Measurements from ENCODE around the gene MGP. TPM values are rescaled to one million over a fixed set of nuclear protein-coding genes. Genes with fewer than 3 reads are reported as not detected.

The MGP gene
- total and polyA plus RNA-seq, 2 donors (not counting 1 experiment from before 2014, with no cell fraction given): 0.39 to 0.81 TPM

- 100% methylated on average over 1 of the region's 1 CpG for WGBS (ENCODE audit: insufficient coverage)
- Histone ChIP-seq H3K27ac (ENCODE audit: low read length in 2 of 2) (no peak overlapping the region), H4K20me1 (ENCODE audit: control insufficient read depth, insufficient read depth, low read length, poor library complexity, severe bottlenecking) (no peaks in the 10 kb centered on the region), H2AFZ (ENCODE audit: insufficient read depth, low read depth, low read length, poor library complexity, severe bottlenecking) (no peak overlapping the region), H3K9me3 (ENCODE audit: control extremely low read depth in 1 of 3, control insufficient read depth in 2 of 3, insufficient read depth in 1 of 3, low read length in 2 of 3) (no peaks in the 10 kb centered on the region), H3K4me3 (ENCODE audit: control extremely low read depth in 1 of 5, extremely low read depth in 1 of 5, insufficient read depth in 1 of 5, low read depth in 2 of 5, low read length in 4 of 5) (no peak overlapping the region), H3K4me1 (ENCODE audit: control insufficient read depth in 2 of 2, insufficient read depth in 2 of 2, low read length in 2 of 2) (peaks cover 4 to 9% of the 10 kb centered on the region in 2 donors), H3K79me2 (ENCODE audit: control insufficient read depth, insufficient read depth, low read length) (no peaks in the 10 kb centered on the region), H3K4me2 (replicated peaks; ENCODE audit: low read depth, low read length, poor library complexity, severe bottlenecking) (no peak overlapping the region), H3K27me3 (replicated peaks in 1 of 4; ENCODE audit: control extremely low read depth in 1 of 4, control insufficient read depth in 3 of 4, insufficient read depth in 4 of 4, low read length in 3 of 4) (no peaks in the 10 kb centered on the region), H3K36me3 (replicated peaks in 1 of 2; ENCODE audit: control extremely low read depth in 1 of 2, control insufficient read depth in 1 of 2, extremely low read depth in 1 of 2, insufficient read depth in 2 of 2, low read length in 1 of 2) (no peaks in the 10 kb centered on the region), H3K9ac (ENCODE audit: low read length) (no peak overlapping the region)
- no peak overlapping the region for H3K27ac Mint-ChIP-seq
- peaks cover 10% of the 10 kb centered on the region for H3K4me1 Mint-ChIP-seq
- DNase-seq: no peak
- ChIA-PET CTCF (interaction anchor here (0.6 to 4.5 kb wide), 5 partner anchors 11 to 145 kb away, joined by 3 to 28 read pairs (median 3); no protein-coding TSS in a partner anchor), POLR2A (no interaction called here)
- H3K9me3 Mint-ChIP-seq (ENCODE audit: insufficient read depth): no peaks in the 10 kb centered on the region
- no peak for TF ChIP-seq EZH2 (IDR thresholded peaks at IDR 0.05; ENCODE audit: borderline replicate concordance, insufficient read depth, low read depth, low read length, poor library complexity, severe bottlenecking)
- TF ChIP-seq, protein P1, sequence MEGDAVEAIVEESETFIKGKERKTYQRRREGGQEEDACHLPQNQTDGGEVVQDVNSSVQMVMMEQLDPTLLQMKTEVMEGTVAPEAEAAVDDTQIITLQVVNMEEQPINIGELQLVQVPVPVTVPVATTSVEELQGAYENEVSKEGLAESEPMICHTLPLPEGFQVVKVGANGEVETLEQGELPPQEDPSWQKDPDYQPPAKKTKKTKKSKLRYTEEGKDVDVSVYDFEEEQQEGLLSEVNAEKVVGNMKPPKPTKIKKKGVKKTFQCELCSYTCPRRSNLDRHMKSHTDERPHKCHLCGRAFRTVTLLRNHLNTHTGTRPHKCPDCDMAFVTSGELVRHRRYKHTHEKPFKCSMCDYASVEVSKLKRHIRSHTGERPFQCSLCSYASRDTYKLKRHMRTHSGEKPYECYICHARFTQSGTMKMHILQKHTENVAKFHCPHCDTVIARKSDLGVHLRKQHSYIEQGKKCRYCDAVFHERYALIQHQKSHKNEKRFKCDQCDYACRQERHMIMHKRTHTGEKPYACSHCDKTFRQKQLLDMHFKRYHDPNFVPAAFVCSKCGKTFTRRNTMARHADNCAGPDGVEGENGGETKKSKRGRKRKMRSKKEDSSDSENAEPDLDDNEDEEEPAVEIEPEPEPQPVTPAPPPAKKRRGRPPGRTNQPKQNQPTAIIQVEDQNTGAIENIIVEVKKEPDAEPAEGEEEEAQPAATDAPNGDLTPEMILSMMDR (IDR thresholded peaks at IDR 0.05): no peak
- H3K27me3 Mint-ChIP-seq: no peaks in the 10 kb centered on the region
- ATAC-seq (ENCODE audit: low read depth): no peak
- intact Hi-C loops (cut with micrococcal nuclease): no loop called here
- no peak overlapping the region for H3K4me3 Mint-ChIP-seq
Observed at GRCh38 chr12:14850929-14851663, 34.6 kb downstream of the MGP start.

DNA sequence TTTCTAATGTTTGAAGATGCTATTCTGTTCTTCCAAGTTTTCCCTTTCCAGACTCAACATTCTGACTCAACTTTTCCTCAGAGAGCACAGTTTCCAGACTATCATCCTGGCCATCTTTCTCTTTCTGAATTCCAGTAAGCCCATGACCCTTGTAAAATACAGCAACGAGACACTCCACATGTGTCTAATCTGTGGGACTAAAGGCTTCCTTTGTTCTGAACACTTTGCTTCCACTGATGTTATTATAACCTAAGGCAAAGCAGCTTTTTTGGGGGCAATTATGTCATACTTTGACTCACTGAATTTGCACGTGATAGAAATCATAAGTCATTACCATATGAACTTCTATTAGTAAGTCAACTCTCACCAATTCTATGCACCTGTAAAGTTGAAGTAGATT, 36.0 kb downstream of the MGP start:
- peaks cover 2 to 5% of the 10 kb centered on the region in 2 donors for H3K4me1 ChIP-seq (ENCODE audit: control insufficient read depth in 2 of 2, insufficient read depth in 2 of 2, low read length in 2 of 2)
- ChIA-PET CTCF (interaction anchor here (2.0 to 7.2 kb wide), 4 partner anchors 81 to 146 kb away, joined by 7 to 192 read pairs (median 25); no protein-coding TSS in a partner anchor), POLR2A (no interaction called here)
- H3K27ac ChIP-seq (ENCODE audit: low read length in 2 of 2): no peak overlapping the region
- no peak overlapping the region for H3K27ac Mint-ChIP-seq
- H3K4me1 Mint-ChIP-seq: peaks cover 9% of the 10 kb centered on the region
- WGBS (ENCODE audit: insufficient coverage): no CpG with 5 or more reads among the region's 2 CpGs
- H3K4me3 Mint-ChIP-seq: no peak overlapping the region
- DNase-seq (no peak), ATAC-seq (ENCODE audit: low read depth) (no peak)
- no peaks in the 10 kb centered on the region for H3K27me3 Mint-ChIP-seq
- H4K20me1 ChIP-seq (ENCODE audit: control insufficient read depth, insufficient read depth, low read length, poor library complexity, severe bottlenecking): no peaks in the 10 kb centered on the region
- no peaks in the 10 kb centered on the region for H3K36me3 ChIP-seq (replicated peaks in 1 of 2; ENCODE audit: control extremely low read depth in 1 of 2, control insufficient read depth in 1 of 2, extremely low read depth in 1 of 2, insufficient read depth in 2 of 2, low read length in 1 of 2)
- no peak overlapping the region for H2AFZ ChIP-seq (ENCODE audit: insufficient read depth, low read depth, low read length, poor library complexity, severe bottlenecking)
- H3K9me3 ChIP-seq (ENCODE audit: control extremely low read depth in 1 of 3, control insufficient read depth in 2 of 3, insufficient read depth in 1 of 3, low read length in 2 of 3): no peaks in the 10 kb centered on the region
- intact Hi-C loops (cut with micrococcal nuclease): loop anchor here (5.0 kb wide), 3 partner anchors 33 to 127 kb away; no protein-coding TSS in a partner anchor
- H3K9ac ChIP-seq (ENCODE audit: low read length): no peak overlapping the region
- H3K9me3 Mint-ChIP-seq (ENCODE audit: insufficient read depth): no peaks in the 10 kb centered on the region
- H3K79me2 ChIP-seq (ENCODE audit: control insufficient read depth, insufficient read depth, low read length): no peaks in the 10 kb centered on the region
- H3K4me3 ChIP-seq (ENCODE audit: control extremely low read depth in 1 of 5, extremely low read depth in 1 of 5, insufficient read depth in 1 of 5, low read depth in 2 of 5, low read length in 4 of 5): no peak overlapping the region
- no peak overlapping the region for H3K4me2 ChIP-seq (replicated peaks; ENCODE audit: low read depth, low read length, poor library complexity, severe bottlenecking)
- no peaks in the 10 kb centered on the region for H3K27me3 ChIP-seq (replicated peaks in 1 of 4; ENCODE audit: control extremely low read depth in 1 of 4, control insufficient read depth in 3 of 4, insufficient read depth in 4 of 4, low read length in 3 of 4)
- TF ChIP-seq, protein P1 (IDR thresholded peaks at IDR 0.05): no peak
- TF ChIP-seq EZH2 (IDR thresholded peaks at IDR 0.05; ENCODE audit: borderline replicate concordance, insufficient read depth, low read depth, low read length, poor library complexity, severe bottlenecking): no peak

All from B cell (primary cell).